Measurements from ENCODE around the gene BPIFA2.
"Not testable (repeated sequence)": the region's sequence is repeated elsewhere in the genome, so short reads cannot be mapped to it uniquely, and the experiment has no call there.

Gene BPIFA2, protein sequence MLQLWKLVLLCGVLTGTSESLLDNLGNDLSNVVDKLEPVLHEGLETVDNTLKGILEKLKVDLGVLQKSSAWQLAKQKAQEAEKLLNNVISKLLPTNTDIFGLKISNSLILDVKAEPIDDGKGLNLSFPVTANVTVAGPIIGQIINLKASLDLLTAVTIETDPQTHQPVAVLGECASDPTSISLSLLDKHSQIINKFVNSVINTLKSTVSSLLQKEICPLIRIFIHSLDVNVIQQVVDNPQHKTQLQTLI

DNA sequence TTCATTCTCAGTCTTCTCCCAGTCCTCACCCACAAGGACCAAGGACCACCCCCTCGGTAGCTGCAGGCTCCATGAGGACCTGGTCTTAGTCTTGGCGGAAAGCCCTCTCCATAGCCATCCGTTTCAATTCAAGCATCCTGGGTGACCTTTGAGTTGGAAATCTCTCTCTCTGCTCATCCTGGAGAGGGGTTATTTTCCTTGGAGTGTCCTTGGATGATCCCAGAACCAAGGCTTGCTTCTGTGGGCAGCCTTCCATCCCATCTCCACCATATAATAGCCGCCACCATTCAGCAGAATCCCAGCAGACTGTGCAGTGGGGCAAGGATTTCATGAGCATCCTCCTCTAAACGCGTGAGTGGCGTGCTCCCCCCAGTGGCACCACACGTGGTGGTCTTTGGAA is at the start of gene BPIFA2:
Gene BPIFA2 (plus strand): TSS at position 301 of the 400 bp plus-strand sequence. CDS start 987 bp downstream, outside the sequence.
- DNase-seq: no peak

GRCh38 chr20:33119725-33120720 is 47.9 kb upstream of the BPIFA2 start:
- DNase-seq: no peak

DNA sequence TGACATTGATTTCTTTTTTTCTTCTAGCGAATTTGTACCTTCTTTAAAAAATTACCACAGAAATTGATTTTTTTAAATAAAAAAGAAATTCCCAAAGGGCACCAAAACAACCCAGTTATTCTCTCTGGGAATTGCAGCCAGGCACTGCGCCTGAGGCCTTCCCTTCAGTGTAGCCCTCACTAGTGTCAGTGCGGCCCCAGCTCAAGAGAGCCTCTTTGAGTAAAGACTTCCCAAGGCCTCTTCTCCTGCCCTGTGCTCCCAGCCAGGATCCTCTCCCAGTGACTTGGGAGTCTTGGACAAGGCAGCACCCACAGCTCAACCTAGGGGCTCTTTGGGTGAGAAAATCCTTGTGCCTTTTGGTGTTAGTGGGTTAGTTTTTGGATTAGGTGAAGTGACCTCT is 47.0 kb upstream of the BPIFA2 start:
- no peak for DNase-seq

GRCh38 chr20:33122297-33122696 is 45.7 kb upstream of the BPIFA2 start:
- DNase-seq: not testable (repeated sequence)

DNA sequence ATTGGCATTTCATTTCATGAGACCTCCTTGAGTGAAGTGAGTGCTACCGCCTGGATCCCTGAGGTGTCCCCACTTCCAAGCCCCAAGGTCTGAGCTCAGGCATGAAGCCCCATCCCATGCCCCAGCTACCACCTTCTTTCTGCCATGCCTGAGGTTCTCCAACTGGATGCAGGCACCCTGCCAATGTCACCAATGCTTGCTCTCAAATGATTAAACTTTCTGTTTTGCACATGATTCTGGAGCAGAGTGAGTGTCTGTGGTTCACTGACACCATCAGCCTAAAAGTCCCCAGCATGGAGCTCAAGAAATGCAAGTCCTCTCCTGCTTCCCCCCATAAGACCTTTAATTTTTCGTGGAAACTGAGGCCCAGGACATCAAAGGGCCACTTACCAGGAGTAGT is 43.7 kb upstream of the BPIFA2 start:
- no peak for DNase-seq

DNA sequence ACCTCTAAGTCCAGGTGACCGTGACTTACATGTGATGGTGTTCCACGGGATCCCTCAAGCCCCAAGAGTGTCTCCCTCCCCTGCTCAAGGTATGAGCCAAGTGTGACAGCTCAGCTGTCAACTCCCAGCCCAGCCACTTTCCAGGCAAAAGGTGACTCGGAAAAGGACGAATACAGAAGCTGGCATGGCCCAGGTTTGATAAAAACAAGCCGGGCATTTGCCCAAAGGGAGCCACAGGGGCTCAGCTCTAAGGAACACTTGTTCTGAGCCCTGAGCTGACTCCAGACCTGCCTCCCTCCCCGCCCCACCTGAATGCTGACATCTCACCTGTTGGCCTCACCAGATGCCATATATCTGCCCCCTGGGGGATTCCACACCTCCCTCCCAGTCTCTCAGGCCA is 43.0 kb upstream of the BPIFA2 start:
- DNase-seq: no peak

DNA sequence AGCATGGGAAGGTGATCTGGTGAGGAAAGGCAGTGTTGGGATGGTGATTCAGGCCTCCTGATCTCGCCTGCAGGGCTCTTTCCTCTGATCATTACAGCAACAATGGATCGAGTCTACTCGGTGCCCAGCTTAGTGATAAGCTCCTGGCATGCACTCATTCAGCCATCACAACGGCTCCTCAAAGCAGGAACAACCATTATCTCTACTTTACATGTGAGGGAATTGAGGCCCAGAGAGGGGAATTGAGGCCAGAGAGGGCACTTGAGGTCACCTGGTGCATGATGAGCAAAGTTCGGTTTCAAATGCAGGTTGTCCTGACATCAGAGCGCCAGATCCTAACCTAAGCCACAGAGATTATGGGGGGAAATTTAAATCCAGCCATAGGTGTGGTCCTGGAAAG is 42.0 kb upstream of the BPIFA2 start:
- DNase-seq: no peak

DNA sequence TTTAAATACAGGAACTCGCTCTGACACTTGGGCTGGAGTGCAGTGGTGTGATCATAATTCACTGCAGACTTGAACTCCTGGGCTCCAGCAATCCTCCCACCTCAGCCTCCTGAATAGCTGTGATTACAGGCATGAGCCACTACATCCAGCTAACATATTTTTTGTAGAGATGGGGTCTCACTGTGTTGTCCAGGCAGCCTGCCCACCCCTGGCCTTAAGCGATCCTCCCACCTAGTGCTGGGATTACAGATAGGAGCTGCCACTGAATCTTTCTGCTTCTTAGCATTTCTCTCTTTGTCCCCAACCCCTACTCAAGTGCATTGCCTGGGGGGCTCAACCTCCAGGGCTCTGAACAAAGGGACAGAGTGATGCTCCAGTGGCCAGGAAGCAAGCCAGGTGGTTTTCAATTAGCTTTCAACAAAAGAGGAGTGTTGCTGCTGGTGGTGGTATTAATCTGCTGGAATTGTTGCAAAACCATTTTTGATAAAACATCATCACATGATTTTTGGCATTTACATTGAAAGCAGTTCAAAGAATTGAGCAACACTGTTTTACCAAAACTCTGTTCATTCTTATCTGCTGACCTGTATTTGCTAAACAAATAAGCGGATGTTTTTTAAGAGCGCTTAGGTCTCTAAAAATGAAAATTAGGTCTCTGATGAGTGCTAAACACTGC is 40.4 kb upstream of the BPIFA2 start:
- DNase-seq: no peak

DNA sequence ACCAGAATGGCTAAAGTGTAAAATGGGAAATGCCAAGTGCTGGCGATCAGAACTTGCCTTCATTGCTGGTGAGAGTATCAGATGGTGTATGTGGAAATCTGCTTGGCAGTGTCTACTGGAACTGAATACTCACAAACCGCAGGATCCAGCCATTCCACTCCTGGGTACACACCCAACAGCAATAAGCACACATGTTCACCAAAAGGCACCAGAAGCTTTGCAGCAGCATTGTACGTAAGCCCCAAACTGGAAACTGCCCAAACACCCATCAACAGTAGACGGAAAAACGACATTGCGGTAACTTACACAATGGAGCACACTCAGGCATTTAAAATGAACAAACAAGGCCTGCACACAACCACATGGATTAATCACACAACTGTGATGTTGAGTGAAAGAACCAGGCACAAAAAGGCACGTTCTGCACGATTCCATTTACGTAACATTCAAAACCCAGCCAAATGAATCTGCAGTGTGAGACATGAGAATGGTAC is 37.3 kb upstream of the BPIFA2 start:
- DNase-seq: no peak

- no peak for DNase-seq
Measured at GRCh38 chr20:33131949-33132473, 35.9 kb upstream of the BPIFA2 start.

- DNase-seq: no peak
Measured at GRCh38 chr20:33132513-33133372, 35.2 kb upstream of the BPIFA2 start.

GRCh38 chr20:33133373-33133941 is 34.5 kb upstream of the BPIFA2 start:
- no peak for DNase-seq

GRCh38 chr20:33137195-33137594 is 30.8 kb upstream of the BPIFA2 start:
- no peak for DNase-seq

- no peak for DNase-seq
Measured at GRCh38 chr20:33139467-33139866, 28.5 kb upstream of the BPIFA2 start.

- DNase-seq: no peak
Measured at GRCh38 chr20:33145521-33145920, 22.4 kb upstream of the BPIFA2 start.

- no peak for DNase-seq
Measured at GRCh38 chr20:33147299-33147698, 20.7 kb upstream of the BPIFA2 start.

- no peak for DNase-seq
Measured at GRCh38 chr20:33148040-33148439, 19.9 kb upstream of the BPIFA2 start.

- DNase-seq: no peak
Measured at GRCh38 chr20:33154252-33154651, 13.7 kb upstream of the BPIFA2 start.

- DNase-seq: no peak
Measured at GRCh38 chr20:33158637-33159385, 9.1 kb upstream of the BPIFA2 start.

DNA sequence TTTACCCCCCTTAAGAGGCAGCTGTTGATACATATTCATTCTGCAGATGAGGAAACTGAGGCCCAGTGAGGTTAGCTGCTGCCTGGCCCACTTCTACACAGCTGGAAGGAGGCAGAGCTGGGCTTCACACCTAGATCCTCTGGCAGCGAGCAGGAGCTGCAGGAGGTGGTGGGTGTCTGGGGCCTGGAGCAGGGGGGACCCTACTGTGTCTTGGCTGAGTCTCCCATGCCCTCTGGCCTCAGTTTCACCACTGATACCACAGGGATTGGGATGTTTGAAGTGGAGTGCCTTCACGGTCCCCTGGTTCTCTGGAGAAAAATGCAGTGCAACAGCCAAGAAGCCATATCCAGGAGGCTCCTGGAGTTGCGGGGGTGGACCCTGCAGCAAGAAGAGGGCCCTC is 8.2 kb upstream of the BPIFA2 start:
- no peak for DNase-seq

- DNase-seq: no peak
Measured at GRCh38 chr20:33160681-33161080, 7.3 kb upstream of the BPIFA2 start.

All from GF-D8 (cell line).